ENCODE measurements around the gene C19orf25. TPM values are rescaled to one million over a fixed set of nuclear protein-coding genes. Genes with fewer than 3 reads are reported as not detected.

The C19orf25 gene
- total and polyA plus RNA-seq, 8 donors: 17.7 to 32.2 (median 24.7) TPM

DNA sequence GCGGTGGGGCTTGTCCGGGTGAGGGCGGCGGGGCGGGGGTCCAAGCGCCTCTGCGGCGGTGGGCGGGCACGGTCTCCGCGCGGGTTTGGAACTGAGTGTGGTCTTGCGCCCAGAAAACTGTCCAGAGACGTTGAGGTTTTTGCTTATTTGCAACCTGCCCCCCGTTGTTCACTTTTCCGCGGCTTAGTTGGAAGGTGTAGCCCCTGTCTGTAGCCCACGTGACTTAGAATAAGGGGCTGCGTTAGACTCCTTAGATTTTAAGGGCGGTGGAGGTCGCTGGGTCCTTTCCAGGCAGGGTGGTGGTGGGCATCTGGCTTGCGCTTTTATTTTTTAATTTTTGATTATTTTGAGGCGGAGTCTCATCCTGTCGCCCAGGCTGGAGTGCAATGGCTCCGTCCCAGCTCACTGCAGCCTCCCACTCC lies 40.1 kb downstream of the C19orf25 start:
- Histone ChIP-seq H3K9me3 (no peaks in the 10 kb centered on the region), H3K36me3 (peaks cover 0 to 58% of the 10 kb centered on the region in 2 donors), H3K27me3 (no peaks in the 10 kb centered on the region), H3K27ac (peak overlapping the region; percentile 79 to 89), H3K4me3 (peak overlapping the region; percentile 84 to 96), H3K4me1 (peaks cover 13 to 28% of the 10 kb centered on the region in 2 donors)
- no peak for TF ChIP-seq CTCF (IDR thresholded peaks at IDR 0.05)
- DNase-seq: no peak
- intact Hi-C loops (cut with DNase I): no loop called here
- ATAC-seq: peak; percentile 1

DNA sequence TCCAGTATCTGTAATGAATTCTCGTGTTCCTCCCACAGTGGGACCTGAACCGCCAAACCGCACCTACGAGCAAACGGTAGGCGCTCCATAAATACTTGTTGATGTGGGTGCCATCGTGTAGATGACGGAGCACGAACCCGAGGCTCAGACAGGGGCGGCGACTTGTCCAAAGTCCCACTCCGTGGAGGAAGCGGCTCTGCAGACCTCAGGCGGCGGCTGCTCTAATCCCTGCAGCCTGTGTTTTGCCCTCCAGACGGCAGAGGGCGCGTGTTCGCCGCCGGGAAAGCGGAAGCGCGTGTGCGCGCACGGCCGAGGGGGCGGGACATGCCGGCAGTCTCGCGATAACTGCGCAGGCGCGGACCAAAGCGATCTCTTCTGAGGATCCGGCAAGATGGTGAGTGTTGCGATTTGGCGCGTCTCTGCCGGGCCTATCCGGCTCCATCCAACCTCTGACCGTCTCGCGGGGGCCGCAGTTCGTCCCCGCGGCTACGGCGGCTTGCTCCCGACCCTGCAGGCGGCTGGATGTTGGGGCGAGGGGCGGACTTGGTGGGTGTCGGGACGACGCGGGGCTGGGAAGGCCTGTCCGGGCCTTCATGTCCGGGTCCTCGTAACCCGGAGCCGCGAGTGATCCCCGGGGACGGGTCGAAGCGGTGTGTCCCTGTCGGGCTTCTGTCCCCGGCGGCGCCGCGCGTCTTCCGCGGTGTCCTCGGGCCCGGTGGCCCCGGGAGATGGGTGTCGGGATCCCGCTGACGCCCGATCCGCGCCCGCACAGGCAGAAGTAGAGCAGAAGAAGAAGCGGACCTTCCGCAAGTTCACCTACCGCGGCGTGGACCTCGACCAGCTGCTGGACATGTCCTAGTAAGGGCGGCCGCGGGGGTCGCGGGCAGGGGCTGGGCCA lies 40.7 kb downstream of the C19orf25 start, which contains the start of gene RPS15:
Gene RPS15 (plus strand): TSS at position 362 of the 898 bp plus-strand sequence. CDS start 30 bp downstream, at position 392.
- ATAC-seq: peak; percentile 97
- Histone ChIP-seq H3K36me3 (peaks cover 0 to 65% of the 10 kb centered on the region in 2 donors), H3K27me3 (no peaks in the 10 kb centered on the region), H3K4me3 (peak within 1 kb of the TSS; percentile 84 to 96), H3K4me1 (peaks cover 13 to 28% of the 10 kb centered on the region in 2 donors), H3K9me3 (no peaks in the 10 kb centered on the region), H3K27ac (peak within 1 kb of the TSS; percentile 79 to 89)
- peak; percentile 95 to 98 (median 98) for DNase-seq
- intact Hi-C loops (cut with DNase I): no loop called here
- peak; percentile 90 to 97 for TF ChIP-seq CTCF (IDR thresholded peaks at IDR 0.05)

DNA sequence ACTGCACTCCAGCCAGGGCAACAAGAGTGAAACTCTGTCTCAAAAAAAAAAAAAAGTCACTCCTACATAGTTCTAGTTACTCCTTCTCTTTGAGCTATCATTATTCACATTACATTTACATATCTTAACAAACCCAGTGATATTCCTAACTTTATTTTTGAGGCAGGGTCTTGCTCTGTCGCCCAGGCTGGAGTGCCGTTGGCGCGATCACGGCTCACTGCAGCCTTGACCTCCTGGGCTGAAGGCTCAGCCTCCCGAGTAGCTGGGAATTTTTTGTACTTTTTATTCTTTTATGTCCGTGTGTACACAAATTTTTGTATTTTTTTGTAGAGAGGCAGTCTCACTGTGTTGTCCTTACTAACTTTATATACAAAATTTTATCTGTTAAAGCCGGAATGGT lies 41.4 kb downstream of the C19orf25 start:
- Histone ChIP-seq H3K36me3 (peaks cover 0 to 65% of the 10 kb centered on the region in 2 donors), H3K4me1 (peaks cover 13 to 28% of the 10 kb centered on the region in 2 donors), H3K4me3 (peak overlapping the region in 1 of 2 donors; percentile 84), H3K27ac (peak overlapping the region in 1 of 2 donors; percentile 89), H3K9me3 (no peaks in the 10 kb centered on the region), H3K27me3 (no peaks in the 10 kb centered on the region)
- no peak for TF ChIP-seq CTCF (IDR thresholded peaks at IDR 0.05)
- intact Hi-C loops (cut with DNase I): no loop called here
- DNase-seq: no peak
- no peak for ATAC-seq

GRCh38 chr19:1435378-1435989 lies 43.5 kb downstream of the C19orf25 start:
- Histone ChIP-seq H3K4me3 (no peak overlapping the region), H3K27ac (no peak overlapping the region), H3K4me1 (peaks cover 13 to 23% of the 10 kb centered on the region in 2 donors), H3K36me3 (peaks cover 0 to 65% of the 10 kb centered on the region in 2 donors), H3K9me3 (no peaks in the 10 kb centered on the region), H3K27me3 (no peaks in the 10 kb centered on the region)
- no peak for TF ChIP-seq CTCF (IDR thresholded peaks at IDR 0.05)
- DNase-seq: no peak
- no peak for ATAC-seq
- intact Hi-C loops (cut with DNase I): no loop called here

DNA sequence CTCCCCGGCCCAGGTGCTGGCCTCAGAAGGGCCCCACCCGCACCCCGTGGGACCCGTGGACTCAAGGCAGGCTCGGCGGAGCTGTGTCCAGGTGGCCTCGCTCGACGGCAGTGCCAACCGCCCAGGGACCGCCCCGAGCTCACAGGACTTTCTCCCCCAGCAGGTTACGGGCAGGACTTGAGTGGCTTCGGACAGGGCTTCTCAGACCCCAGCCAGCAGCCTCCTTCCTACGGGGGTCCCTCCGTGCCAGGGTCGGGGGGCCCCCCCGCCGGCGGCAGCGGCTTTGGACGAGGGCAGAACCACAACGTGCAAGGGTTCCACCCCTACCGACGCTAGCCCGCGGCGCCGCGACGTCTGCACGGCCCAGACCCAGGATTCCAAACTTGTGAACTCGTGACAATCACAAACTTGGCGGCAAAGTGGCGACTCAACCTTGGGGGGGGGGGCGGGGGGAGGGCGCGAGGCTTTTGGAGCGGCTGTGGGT lies 44.4 kb downstream of the C19orf25 start:
- intact Hi-C loops (cut with DNase I): no loop called here
- no peak overlapping the region for H3K4me3 ChIP-seq
- no peaks in the 10 kb centered on the region for H3K27me3 ChIP-seq
- peaks cover 5 to 15% of the 10 kb centered on the region in 2 donors for H3K4me1 ChIP-seq
- H3K36me3 ChIP-seq: peaks cover 0 to 65% of the 10 kb centered on the region in 2 donors
- no peak overlapping the region for H3K27ac ChIP-seq
- H3K9me3 ChIP-seq: no peaks in the 10 kb centered on the region
- DNase-seq (peak in 1 of 4 donors; percentile 66), ATAC-seq (no peak)
- TF ChIP-seq CTCF (IDR thresholded peaks at IDR 0.05): no peak

Measured in left lung (tissue), 10 donors.